ENCODE data around the gene NUMA1.

Gene NUMA1

DNA sequence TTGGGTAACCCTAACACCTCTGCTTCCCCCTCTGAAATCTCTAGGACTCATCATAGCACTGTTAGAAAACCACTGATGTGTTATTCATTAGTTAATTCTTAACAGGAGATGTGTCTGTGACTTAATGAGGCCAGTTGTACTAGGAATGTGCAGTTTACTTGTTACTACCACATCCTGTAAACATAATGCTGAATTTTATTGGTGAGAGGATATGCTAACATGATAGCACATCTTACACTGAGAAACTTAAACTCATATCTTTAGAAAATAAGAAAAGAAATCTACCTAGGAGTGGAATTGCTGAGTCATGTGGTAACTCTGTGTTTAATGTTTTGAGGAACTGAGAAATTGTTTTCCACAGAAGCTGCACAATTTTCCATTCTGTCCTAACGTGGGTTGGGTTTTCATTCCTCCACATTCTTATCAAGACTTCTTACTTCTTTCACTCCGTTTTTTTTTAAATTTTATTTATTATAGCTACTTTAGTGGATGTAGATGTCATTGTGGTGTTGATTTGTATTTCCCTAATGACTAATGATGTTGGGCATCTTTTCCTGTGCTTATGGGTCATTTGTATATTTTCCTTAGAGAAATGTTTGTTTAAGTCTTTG, 117.8 kb downstream of the NUMA1 start:
- no peak overlapping the region for H3K27ac ChIP-seq

DNA sequence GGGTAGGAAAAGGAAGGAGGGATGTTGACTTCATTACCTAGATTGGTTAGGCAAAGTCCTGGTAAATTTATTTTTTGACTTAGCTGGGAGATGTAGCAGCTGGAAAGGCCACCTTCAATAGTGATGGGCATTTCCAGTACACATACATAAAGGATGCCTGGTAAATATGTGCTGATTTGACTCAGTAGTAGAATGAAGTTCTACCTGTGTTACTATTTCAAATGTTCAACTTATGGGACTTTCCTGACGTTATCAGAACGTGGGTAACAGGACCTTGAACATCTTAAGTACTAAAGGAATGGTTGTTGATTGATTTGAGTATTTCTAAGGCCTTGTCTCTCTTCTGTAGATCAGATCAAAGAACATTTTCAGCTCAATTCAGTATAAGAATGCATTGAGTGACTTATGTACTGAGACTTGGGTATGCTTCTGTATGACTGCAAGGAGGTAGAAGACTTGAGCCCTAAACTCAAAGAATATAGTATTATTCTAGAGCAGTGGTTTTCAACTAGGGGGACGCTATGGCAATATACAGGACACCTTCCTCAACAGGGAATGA, 124.4 kb downstream of the NUMA1 start:
- no peak overlapping the region for H3K27ac ChIP-seq
- TF ChIP-seq, protein P1, sequence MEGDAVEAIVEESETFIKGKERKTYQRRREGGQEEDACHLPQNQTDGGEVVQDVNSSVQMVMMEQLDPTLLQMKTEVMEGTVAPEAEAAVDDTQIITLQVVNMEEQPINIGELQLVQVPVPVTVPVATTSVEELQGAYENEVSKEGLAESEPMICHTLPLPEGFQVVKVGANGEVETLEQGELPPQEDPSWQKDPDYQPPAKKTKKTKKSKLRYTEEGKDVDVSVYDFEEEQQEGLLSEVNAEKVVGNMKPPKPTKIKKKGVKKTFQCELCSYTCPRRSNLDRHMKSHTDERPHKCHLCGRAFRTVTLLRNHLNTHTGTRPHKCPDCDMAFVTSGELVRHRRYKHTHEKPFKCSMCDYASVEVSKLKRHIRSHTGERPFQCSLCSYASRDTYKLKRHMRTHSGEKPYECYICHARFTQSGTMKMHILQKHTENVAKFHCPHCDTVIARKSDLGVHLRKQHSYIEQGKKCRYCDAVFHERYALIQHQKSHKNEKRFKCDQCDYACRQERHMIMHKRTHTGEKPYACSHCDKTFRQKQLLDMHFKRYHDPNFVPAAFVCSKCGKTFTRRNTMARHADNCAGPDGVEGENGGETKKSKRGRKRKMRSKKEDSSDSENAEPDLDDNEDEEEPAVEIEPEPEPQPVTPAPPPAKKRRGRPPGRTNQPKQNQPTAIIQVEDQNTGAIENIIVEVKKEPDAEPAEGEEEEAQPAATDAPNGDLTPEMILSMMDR (conservative IDR thresholded peaks at IDR 0.05), result no peak
- TF ChIP-seq ZFX (IDR thresholded peaks at IDR 0.05), result no peak

More for the DNA sequence above, 117.8 kb downstream of the NUMA1 start:
- TF ChIP-seq ZFX (IDR thresholded peaks at IDR 0.05), result no peak
- TF ChIP-seq, protein P1 (conservative IDR thresholded peaks at IDR 0.05), result no peak
